GM18508 (cell line): ENCODE data around the gene SPHK2.

Source experiments
- ATAC-seq: cut with Tn5 transposase; IDR thresholded peaks from one replicate; pipeline ENCODE4 v1.9.1; 2021; ENCODE audit warnings: moderate number of reproducible peaks; ENCODE audit not compliant: insufficient read depth, unreplicated experiment

Gene SPHK2

DNA sequence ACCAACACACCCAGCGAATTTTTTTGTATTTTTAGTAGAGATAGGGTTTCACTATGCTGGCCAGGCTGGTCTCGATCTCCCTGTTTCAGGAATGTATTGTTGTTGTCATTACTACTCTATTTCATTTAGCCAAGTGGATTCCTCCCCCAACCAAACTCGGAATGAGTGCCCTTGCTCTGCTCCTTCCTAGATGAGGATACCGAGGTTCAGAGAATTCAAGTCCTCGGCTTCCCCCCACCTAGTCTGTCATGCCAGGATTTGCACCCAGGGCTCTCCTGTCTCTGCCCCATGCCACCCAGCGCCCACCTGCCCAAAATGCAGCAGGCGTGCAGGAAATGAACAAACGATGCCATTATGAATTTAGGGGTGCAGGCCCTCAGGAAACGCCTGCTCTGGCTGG is 16.3 kb upstream of the SPHK2 start:
- ATAC-seq = no peak

DNA sequence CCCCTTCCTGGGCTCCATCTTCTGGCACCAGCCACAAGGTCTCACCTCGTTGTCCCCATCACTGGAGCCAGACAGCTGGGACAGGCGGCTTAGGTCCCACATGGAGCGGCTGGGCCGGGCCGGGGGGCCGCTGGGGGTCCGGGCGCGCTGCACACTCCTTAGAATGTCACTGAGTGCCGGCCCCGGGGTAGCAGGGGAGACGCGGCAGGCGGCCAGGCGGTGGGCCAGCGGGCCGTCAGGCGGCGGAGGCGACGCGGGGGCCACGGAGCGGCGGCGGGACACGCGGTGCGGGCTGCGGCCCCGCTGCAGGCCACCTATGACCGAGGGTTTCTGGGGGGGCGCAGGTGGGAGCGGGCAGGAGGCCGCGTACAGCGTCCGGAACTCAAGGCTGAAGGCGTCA is 15.9 kb upstream of the SPHK2 start:
- no peak for ATAC-seq

DNA sequence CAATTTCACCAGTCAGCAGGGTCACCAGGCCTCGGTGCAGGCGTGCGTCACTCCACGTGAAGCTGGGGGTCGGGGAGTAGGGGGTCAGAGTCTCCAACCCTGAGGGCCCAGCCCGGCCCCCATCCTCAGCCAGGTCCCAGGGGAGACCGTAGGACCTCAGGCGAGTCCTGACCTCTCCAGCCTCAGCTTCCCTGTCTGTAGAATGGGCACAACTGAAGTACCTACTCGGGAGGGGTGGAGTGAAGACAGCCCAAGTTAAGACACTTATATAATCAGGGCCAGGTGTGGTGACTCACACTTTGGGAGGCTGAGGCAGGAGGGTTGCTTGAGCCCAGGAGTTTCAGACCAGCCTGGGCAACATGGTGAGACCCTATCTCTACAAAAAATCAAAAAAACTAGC is 15.5 kb upstream of the SPHK2 start:
- ATAC-seq = no peak

DNA sequence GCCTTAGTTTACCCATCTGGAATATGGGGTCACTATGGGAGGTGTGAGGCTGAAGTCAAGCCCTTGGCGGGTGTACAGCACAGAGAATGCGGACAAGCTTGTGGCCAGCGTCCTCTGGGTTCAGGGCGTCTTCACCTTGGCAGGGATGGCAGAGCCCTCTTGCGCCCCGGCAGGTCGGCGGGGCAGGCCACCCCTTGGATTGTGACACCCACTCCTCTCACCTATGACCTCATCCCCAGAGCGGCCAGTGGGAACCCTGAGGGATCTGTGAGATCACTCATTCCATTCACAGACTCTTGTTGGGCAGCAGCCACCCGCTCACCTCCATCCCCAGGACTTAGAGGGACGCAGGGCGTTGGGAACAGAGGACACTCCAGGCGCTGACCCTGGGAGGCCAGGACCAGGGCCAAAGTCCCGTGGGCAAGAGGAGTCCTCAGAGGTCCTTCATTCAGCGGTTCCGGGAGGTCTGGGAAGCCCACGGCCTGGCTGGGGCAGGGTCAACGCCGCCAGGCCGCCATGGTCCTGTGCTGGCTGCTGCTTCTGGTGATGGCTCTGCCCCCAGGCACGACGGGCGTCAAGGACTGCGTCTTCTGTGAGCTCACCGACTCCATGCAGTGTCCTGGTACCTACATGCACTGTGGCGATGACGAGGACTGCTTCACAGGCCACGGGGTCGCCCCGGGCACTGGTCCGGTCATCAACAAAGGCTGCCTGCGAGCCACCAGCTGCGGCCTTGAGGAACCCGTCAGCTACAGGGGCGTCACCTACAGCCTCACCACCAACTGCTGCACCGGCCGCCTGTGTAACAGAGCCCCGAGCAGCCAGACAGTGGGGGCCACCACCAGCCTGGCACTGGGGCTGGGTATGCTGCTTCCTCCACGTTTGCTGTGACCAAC is 12.6 kb upstream of the SPHK2 start, which contains the start of gene SPACA4:
Gene SPACA4 (plus strand): TSS at position 280 of the 896 bp plus-strand sequence. CDS start 237 bp downstream, at position 517.
- no peak for ATAC-seq

DNA sequence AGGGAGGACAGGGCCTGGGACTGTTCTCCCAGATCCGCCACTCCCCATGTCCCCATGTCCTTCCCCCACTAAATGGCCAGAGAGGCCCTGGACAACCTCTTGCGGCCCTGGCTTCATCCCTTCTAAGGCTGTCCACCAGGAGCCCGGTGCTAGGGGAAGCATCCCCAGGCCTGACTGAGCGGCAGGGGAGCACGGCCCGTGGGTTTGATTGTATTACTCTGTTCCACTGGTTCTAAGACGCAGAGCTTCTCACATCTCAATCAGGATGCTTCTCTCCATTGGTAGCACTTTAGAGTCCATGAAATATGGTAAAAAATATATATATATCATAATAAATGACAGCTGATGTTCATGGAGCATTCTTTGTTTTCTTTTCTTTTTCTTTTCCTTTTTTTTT is 11.9 kb upstream of the SPHK2 start:
- no peak for ATAC-seq

DNA sequence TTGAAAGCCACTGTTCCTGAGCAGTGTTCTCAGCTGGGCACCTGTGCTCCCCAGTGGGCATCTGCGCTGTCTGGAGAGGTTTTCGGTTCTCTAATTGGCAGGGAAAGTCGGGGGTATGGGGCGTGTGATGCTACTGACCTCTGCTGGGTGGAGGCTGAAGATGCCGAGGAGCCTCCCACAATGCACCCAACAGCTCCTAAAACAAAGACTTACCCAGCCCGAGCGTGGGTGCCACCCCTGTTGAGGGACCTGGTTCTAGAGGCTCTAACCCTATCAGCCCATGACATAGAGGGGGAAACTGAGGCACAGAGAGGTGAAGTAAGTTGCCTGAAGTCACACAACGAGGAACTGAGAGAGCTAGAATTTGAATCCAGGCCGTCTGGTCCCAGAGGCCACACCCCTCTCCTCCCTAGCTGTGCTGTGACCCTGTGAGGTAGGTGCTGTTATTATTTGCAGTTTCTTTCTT is 10.5 kb upstream of the SPHK2 start:
- no peak for ATAC-seq

DNA sequence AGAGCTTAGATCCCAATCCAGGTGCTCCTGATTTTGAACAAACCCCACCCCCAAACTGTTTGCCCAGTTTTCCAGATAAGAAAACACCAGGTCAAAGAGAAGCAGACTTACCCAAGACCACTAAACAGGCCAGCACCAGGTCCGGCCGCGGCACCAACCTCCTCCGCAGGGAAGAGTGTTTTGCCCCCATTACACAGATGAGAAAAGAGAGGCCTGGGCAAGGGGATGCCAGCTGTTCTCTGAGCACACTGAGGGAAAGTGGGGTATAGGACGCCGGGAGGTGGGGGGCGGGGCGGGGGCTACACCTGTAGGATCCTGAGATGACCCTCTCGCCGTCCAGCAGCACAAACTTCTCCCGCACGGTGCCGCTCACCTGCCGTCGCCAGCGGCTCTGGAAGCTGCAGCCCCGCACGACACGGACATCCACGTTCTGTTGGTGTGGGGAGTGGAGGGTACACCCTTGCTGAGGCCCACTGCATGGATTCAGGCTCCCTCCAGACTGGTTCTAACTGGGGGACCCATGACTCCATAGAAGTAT is 9.7 kb upstream of the SPHK2 start:
- ATAC-seq = no peak

DNA sequence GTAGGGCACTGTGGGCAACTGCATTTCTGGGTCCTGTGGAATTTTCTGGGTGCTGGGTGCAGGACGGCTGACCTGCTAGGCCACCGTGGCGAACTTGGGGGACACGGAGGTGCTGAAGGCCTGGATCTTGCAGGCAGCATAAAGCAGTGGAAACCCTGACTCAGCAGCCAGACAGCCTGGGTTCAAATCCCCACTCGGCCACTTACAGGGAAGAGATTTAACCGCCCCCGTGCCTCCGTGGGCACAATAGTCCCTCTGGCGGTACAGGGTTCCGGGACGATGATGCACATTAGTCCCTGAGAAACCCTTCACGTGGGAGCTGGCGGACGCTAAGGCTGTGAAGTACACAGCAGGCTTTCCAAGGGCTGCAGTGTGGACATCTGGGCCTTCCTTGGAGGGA is 7.4 kb upstream of the SPHK2 start:
- no peak for ATAC-seq

DNA sequence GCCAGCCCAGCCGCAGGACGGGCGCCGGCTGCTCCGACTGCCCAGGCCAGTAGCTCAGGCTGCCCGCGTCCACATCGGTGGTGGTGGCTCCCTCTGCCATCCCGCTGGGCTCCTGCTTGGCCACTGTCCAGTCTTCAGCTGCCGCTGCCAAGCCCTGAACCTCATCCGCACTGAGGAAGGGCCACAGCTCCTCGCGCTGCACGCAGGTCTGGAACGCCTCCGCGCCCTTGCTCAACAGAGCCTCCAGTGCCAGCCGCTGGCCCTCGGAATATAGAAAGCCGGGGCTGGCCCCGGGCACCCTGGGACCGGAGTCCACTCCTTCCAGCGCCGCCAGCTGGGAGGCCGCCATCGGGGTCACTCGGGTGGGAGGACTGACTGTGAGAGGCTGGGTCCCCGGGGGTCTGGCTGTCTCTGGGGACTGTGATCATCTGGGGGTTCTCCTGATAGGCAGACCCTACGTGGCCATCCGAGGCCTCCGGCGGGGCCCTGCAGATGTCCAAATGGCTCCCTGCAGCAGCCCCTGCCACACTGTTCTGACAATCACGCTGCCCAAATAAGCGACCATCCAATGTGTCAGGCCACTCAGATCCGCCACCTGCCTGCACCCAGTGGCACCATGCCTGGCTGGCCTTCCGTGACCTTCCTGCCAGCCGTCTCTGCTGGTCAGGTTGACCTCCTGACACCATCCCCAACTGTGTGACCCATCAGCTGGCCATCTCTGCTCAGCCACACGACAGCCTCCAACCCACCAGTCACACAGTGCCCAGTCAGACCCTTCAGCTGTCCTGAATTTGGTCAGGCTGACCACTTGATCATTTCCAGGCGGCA is 6.1 kb upstream of the SPHK2 start:
- ATAC-seq = no peak

DNA sequence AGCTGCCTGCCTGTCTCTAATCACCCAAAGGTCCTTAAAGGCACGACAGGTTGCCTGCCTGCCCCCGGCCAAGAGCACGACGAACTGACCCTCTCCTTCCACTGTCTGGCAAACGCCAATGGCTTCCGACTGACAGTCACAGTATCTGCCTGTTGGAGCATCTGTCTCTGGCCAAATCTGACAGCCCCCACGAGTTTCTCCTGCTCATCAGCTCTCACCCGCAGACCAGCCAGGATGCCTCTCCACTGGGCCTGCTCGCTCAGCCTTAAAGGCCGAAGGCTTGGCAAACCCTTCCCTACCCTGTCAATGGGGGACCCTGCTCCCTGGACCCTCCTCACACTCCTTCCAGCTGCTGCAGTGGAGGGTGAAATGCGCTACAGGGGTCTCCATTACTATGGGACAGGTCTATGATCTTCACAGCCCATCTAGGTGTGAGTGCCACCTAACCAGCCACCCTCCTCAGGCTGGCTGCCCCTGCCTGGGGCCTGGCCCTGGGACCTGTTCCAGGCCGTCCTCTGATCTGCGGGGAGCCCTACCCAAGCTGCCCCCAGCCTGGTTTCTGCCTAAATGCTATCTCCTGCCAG is 5.4 kb upstream of the SPHK2 start:
- no peak for ATAC-seq

DNA sequence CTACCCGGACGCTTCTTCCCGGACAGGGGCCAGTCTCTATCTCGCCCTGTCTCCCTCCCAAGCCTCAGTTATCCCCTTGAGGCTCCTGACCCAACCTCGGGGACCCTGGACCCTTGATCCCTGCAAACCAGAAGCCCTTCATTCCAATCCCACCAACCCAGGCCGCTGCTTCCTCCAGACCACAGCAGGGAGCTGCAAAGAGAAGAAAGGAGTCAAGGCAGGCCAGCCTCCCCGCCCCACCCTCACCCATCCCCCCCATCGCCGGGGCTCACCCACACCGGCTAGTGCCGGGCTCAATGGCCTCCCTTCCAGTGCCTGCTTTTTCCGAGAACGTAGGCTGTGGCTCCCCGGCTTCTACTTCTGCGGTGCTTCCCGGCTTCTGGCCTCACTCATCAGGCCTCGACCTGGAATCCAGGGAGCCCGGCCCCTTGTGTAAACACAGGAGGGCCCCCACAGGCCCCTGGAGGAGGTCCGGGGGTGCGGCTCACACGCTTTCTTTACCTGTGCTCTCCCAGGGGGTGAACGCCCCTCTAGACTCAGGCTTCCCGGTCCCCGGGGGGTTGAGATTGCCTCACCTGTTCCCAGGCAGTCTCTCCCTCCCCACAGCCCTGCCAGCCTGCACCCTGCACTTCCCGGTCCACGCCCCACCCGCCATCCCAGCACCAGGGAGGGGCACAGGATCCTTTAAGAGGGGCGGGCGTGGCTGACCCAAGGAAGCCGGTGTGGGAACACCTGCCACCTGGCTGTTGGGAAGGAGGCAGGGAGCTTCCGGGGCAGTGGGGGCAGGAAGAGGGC is 4.7 kb upstream of the SPHK2 start, which contains the start of gene FAM83E:
Gene FAM83E (minus strand): TSS at position 641 of the 795 bp plus-strand sequence. CDS start 1,704 bp downstream, outside the sequence.
- no peak for ATAC-seq

DNA sequence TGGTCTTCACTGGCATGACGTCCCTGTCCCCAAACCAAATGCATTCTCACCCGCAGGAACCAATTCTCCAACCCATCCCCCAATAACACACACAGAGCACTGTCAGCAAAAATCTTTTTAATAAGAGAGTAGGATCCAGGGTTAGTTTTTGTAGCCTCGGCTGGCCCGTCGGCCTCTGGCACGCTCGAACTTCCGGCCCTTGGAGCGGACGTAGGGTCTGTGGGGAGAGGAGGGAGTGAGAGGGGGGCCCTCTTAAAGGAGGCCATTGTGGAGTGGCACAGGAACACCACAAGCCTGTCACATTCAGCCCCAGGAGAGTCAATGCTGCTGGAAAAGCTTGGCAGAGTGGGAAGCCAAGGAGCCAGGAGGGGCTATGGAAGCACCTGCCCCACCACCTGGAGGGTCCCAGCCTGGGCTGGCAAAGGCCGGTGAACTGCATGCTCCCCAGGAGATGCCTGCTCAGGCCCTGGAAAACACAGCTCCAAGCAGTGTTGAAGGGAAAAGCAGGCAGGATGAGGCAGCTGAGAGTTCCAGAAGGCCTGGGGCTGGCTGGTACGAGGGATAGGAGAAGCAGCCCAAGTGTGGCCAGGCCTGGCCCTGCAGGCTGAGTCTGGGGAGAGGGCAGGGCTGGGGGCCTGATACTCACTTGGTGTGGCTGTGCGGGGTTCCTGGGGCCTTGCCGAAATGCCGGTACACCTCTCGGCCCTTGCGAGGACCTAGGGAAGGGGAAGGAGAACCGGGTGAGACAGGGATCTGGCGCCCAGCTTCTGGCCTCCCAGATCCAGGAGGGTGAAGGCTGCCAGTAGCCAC is 3.9 kb upstream of the SPHK2 start:
- no peak for ATAC-seq

DNA sequence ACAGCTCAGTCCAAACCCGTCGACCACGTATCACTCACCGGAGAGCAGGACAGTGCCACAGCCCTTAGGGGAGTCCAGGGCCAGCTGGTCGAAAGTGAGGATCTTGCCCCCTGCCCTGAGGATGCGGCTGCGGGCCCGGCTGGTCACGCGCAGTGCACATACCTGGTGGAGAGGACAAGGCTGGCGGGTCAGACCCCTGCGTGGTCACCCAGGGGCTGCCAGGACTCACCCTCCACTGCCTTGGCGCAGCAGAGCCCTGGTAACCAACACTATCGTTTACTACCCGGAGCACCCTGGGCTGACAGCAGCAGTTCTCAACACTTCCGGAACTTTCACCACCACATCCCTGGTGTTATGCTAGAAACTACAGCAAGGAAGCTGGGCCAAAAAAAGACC is 3.3 kb upstream of the SPHK2 start:
- ATAC-seq = no peak

DNA sequence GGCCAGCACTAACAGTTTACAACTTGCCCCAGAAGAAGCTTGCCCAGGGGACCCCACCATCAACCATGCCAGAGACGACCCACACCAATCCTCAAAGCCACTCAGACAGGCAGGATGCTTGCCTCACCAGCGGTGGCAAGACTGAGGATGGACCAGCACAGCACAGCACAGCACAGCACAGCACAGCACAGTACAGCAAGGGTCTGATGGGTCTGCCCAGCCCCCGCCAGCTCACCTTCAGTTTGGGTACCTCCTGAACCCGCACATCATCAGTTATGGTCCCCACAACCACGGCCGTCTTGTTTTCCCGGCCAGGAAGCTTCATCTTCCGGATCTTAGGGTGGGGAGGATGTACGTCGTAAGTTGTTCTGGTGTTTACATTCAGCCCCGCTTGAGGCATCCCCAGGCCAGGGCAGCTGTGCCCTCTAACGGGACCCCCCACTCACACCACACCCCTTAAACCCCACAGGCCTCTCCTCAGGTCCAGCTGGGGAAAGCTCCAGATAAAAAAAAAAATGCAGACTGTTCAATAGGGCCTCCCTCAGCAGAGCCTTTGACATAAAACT is 2.7 kb upstream of the SPHK2 start:
- no peak for ATAC-seq

DNA sequence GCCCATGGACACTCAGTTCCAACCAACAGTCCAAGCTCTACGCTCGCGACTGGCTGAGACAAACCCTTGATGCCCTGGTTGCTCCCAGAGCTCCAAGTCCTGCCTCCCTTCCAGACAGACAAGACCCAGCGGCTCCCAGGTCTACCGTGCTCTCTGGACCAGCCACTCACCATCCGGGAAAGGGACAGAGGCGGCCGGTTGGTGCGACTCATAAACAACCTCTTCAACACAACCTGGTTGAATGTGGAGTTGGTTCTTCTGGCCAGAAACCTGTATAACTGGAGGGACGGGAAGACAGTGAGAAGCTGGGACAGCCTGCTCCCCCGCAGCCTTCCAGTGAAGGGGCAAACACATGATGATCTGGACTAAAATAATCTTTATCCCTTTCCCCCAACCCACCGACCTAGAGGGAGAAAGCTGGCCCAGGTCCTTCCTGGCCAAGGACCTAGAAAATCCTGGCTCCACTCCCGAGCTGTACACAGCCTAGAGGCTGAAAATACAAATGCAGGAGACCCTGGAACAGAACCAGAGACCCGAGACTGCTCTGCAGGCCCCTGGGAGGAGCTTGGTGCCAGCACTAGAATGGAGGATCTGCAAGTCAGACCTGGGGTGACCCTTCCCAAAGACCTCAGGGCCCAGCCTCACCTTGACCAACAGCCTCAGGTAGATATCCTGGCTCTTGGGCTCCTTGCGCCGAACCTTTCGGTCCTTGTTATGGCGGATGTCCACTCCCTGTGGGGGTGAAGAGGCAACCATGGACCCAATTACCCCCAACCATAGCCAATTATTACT is 2.0 kb upstream of the SPHK2 start:
- ATAC-seq = no peak

DNA sequence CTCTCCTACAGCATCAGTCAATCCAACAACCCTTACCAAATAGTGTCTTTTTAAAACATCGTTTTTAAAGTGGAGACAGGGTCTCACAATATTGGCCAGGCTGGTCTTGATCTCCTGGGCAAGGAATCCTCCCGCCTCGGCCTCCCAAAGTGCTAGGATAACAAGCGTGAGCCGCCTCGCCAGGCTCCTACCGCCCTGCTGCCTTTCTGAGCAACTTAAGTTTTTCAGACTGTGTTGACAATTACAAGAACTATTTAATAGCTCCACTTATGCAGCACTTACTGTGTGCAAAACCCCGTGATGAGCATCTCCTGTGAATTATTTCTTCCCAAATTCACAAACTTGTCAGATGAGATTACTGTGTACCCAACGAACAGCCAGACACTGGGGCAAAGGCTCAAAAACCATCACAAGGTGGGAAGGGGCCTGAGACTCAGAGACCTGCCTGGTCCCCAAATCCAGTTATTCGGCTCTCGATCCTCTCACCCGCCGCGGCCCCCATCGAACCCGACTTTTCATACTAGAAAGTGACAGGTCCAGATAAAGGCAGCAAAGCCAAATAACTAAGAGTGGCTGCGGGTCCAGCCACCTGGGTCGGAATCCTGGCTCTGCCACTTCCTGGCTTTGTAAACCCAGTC is 909 bp upstream of the SPHK2 start:
- no peak for ATAC-seq
